ENCODE data around the gene RDX. TPM values are rescaled to one million over a fixed set of nuclear protein-coding genes. Genes with fewer than 3 reads are reported as not detected.

The RDX gene
- total and polyA plus RNA-seq, 2 of the 13 experiments (the other 11 are each of a cell fraction or from before 2014, with no cell fraction given), result 20.7 to 63.1 TPM

GRCh38 chr11:110286298-110287040 lies 9.9 kb downstream of the RDX start:
- Histone ChIP-seq H3K4me3 (replicated peaks in 1 of 3; ENCODE audit: insufficient read depth in 1 of 3, low read depth in 2 of 3, low read length in 3 of 3) (no peak overlapping the region), H3K4me2 (ENCODE audit: low read depth, low read length) (no peak overlapping the region), H3K79me2 (ENCODE audit: insufficient read depth, low read length) (peaks cover 86% of the 10 kb centered on the region), H3K27me3 (ENCODE audit: control insufficient read depth in 1 of 2, insufficient read depth in 2 of 2, low read length in 2 of 2) (no peaks in the 10 kb centered on the region), H3K9me3 (ENCODE audit: low read length) (no peaks in the 10 kb centered on the region), H2AFZ (ENCODE audit: low read length) (no peak overlapping the region), H4K20me1 (ENCODE audit: insufficient read depth, low read length) (peaks cover 32% of the 10 kb centered on the region), H3K27ac (ENCODE audit: extremely low read length, insufficient read depth, low read length) (no peak overlapping the region), H3K4me1 (ENCODE audit: insufficient read depth, low read length) (peaks cover 30% of the 10 kb centered on the region), H3K36me3 (replicated peaks in 1 of 2; ENCODE audit: control insufficient read depth in 1 of 2, insufficient read depth in 2 of 2, low read length in 2 of 2) (no peaks in the 10 kb centered on the region), H3K9ac (ENCODE audit: insufficient read depth, low read depth, low read length) (no peak overlapping the region)
- BruUV-seq (replicated peaks), result no TSS peak
- no peak for ATAC-seq
- FAIRE-seq, result no peak
- DNase-seq (ENCODE audit: low spot score), result no peak
- WGBS (ENCODE audit: low lambda C conversion rate), result 92% methylated on average over 4 of the region's 4 CpGs
- in situ Hi-C loops (cut with HindIII; ENCODE audit: extremely low pct_ligation_motif_present, low pct_unique_long_range_greater_than_20kb), result no loop called here
- intact Hi-C loops (cut with micrococcal nuclease; ENCODE audit: unreplicated experiment), result no loop called here
- CTCF ChIA-PET (ENCODE audit: low intra/inter-chr PET ratio, low total read pairs), result no interaction called here
- POLR2A ChIA-PET, result no interaction called here
- TF ChIP-seq ZNF232 (CRISPR knock-in tag; IDR thresholded peaks at IDR 0.05; ENCODE audit: borderline replicate concordance) (no peak), KMT2B (CRISPR knock-in tag; IDR thresholded peaks at IDR 0.05) (no peak), MBD4 (IDR thresholded peaks at IDR 0.05; ENCODE audit: borderline replicate concordance, low read length) (no peak), KDM5B (CRISPR knock-in tag; IDR thresholded peaks at IDR 0.05; ENCODE audit: borderline replicate concordance) (no peak), PBX2 (CRISPR knock-in tag; IDR thresholded peaks at IDR 0.05) (no peak), MIER3 (CRISPR knock-in tag; IDR thresholded peaks at IDR 0.05; ENCODE audit: borderline replicate concordance) (no peak), XRCC5 (optimal IDR thresholded peaks at IDR 0.05; ENCODE audit: low read length) (no peak), ZNF484 (CRISPR knock-in tag; IDR thresholded peaks at IDR 0.05; ENCODE audit: borderline replicate concordance, low read depth) (no peak), FOXK1 (CRISPR knock-in tag; IDR thresholded peaks at IDR 0.05; ENCODE audit: borderline replicate concordance, low read depth) (no peak), SNRNP70 (IDR thresholded peaks at IDR 0.05; ENCODE audit: low read depth, low read length) (no peak), DMTF1 (CRISPR knock-in tag; IDR thresholded peaks at IDR 0.05) (no peak)
- TF ChIP-seq, protein P1, sequence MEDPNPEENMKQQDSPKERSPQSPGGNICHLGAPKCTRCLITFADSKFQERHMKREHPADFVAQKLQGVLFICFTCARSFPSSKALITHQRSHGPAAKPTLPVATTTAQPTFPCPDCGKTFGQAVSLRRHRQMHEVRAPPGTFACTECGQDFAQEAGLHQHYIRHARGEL (CRISPR knock-in tag; IDR thresholded peaks at IDR 0.05), result no peak
- TF ChIP-seq, protein P2, sequence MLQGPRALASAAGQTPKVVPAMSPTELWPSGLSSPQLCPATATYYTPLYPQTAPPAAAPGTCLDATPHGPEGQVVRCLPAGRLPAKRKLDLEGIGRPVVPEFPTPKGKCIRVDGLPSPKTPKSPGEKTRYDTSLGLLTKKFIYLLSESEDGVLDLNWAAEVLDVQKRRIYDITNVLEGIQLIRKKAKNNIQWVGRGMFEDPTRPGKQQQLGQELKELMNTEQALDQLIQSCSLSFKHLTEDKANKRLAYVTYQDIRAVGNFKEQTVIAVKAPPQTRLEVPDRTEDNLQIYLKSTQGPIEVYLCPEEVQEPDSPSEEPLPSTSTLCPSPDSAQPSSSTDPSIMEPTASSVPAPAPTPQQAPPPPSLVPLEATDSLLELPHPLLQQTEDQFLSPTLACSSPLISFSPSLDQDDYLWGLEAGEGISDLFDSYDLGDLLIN (CRISPR knock-in tag; IDR thresholded peaks at IDR 0.05; ENCODE audit: borderline replicate concordance), result no peak
- TF ChIP-seq, protein P3, sequence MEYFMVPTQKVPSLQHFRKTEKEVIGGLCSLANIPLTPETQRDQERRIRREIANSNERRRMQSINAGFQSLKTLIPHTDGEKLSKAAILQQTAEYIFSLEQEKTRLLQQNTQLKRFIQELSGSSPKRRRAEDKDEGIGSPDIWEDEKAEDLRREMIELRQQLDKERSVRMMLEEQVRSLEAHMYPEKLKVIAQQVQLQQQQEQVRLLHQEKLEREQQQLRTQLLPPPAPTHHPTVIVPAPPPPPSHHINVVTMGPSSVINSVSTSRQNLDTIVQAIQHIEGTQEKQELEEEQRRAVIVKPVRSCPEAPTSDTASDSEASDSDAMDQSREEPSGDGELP (IDR thresholded peaks at IDR 0.05; ENCODE audit: borderline replicate concordance, low read depth), result no peak

All from HepG2 (cell line).